Measurements from ENCODE around the gene AIFM3.
A peak's percentile ranks its signal among the peaks of the same experiment; 100 is the strongest.

AIFM3 gene

GRCh38 chr22:21010426-21011113 lies 43.5 kb downstream of the AIFM3 start:
- no peak for DNase-seq

GRCh38 chr22:21012446-21013407 lies 45.7 kb downstream of the AIFM3 start:
- DNase-seq, result no peak

- no peak for DNase-seq
Observed at GRCh38 chr22:21013657-21014201, 46.7 kb downstream of the AIFM3 start.

GRCh38 chr22:21014202-21014725 lies 47.2 kb downstream of the AIFM3 start:
- peak; percentile 47 to 57 for DNase-seq

- no peak for DNase-seq
Observed at GRCh38 chr22:21014726-21015465, 47.8 kb downstream of the AIFM3 start, which contains the start of gene P2RX6. TSS of gene P2RX6 (plus strand) at chr22:21015165. CDS start at chr22:21015175, 10 bp downstream.

GRCh38 chr22:21015466-21016006 lies 48.5 kb downstream of the AIFM3 start:
- DNase-seq, result no peak

- DNase-seq, result no peak
Observed at GRCh38 chr22:21016644-21017420, 49.8 kb downstream of the AIFM3 start.

- DNase-seq, result no peak
Observed at GRCh38 chr22:21018314-21018713, 51.3 kb downstream of the AIFM3 start.

- DNase-seq, result peak; percentile 30 to 36
Observed at GRCh38 chr22:21020802-21021429, 53.9 kb downstream of the AIFM3 start.

GRCh38 chr22:21022507-21022906 lies 55.5 kb downstream of the AIFM3 start:
- no peak for DNase-seq

GRCh38 chr22:21022955-21023614 lies 56.0 kb downstream of the AIFM3 start:
- no peak for DNase-seq

GRCh38 chr22:21025266-21025665 lies 58.2 kb downstream of the AIFM3 start:
- DNase-seq, result no peak

- DNase-seq, result no peak
Observed at GRCh38 chr22:21025763-21026755, 59.0 kb downstream of the AIFM3 start.

- no peak for DNase-seq
Observed at GRCh38 chr22:21026783-21027692, 60.0 kb downstream of the AIFM3 start.

GRCh38 chr22:21028277-21029251 lies 61.5 kb downstream of the AIFM3 start:
- DNase-seq, result no peak

GRCh38 chr22:21029486-21030025 lies 62.5 kb downstream of the AIFM3 start:
- DNase-seq, result no peak
